Stromal cell of bone marrow (primary cell): ENCODE data around the gene MSANTD2.

Experiments
- DNase-seq: peaks from one replicate; pipeline ENCODE4 v3.0.0-alpha.2; 2012; ENCODE audit warnings: low read depth

Gene MSANTD2

GRCh38 chr11:124729571-124729970 lies 70.6 kb downstream of the MSANTD2 start:
- DNase-seq, result no peak

- DNase-seq, result no peak
These were observed 72.1 kb downstream of the MSANTD2 start for GRCh38 chr11:124728134-124728533.

GRCh38 chr11:124727474-124727873 lies 72.7 kb downstream of the MSANTD2 start:
- no peak for DNase-seq

GRCh38 chr11:124725719-124726105 lies 74.5 kb downstream of the MSANTD2 start:
- DNase-seq, result peak; percentile 17

GRCh38 chr11:124724979-124725718 lies 75.1 kb downstream of the MSANTD2 start:
- no peak for DNase-seq

GRCh38 chr11:124722176-124722575 lies 78.0 kb downstream of the MSANTD2 start:
- no peak for DNase-seq

GRCh38 chr11:124719534-124719933 lies 80.7 kb downstream of the MSANTD2 start:
- DNase-seq, result no peak

GRCh38 chr11:124718801-124719200 lies 81.4 kb downstream of the MSANTD2 start:
- DNase-seq, result no peak

- DNase-seq, result no peak
These were observed 82.2 kb downstream of the MSANTD2 start for GRCh38 chr11:124717786-124718651.

- DNase-seq, result no peak
These were observed 82.8 kb downstream of the MSANTD2 start for GRCh38 chr11:124717421-124717785.

- no peak for DNase-seq
These were observed 83.6 kb downstream of the MSANTD2 start for GRCh38 chr11:124716591-124716990.
